Keratinocyte (primary cell): ENCODE data around the gene INHA. TPM values are rescaled to one million over a fixed set of nuclear protein-coding genes. Genes with fewer than 3 reads are reported as not detected.

Experiments
- DNase-seq: peaks from one replicate; pipeline ENCODE4 v3.0.0-alpha.2; 2011; ENCODE audit warnings: low read depth, missing footprints, low spot score
- FAIRE-seq: peaks from 2 replicates; lab custom pipeline; 2011; peaks lifted over from hg19 to GRCh38; lab: Jason Lieb, UNC
- H2AFZ ChIP-seq: 2 replicates; pipeline ENCODE4 v1.6.0; 2012; ENCODE audit warnings: low read length, control low read depth, inconsistent platforms; ENCODE audit not compliant: control insufficient read depth
- H3K27ac ChIP-seq: 2 replicates; pipeline ENCODE4 v1.5.1; 2011; ENCODE audit warnings: low read length; ENCODE audit not compliant: control insufficient read depth, insufficient read depth
- H3K27me3 ChIP-seq: 3 replicates; pipeline ENCODE4 v1.6.0; 2011; ENCODE audit warnings: low read length; ENCODE audit not compliant: control insufficient read depth, insufficient read depth; ENCODE audit errors: extremely low read depth
- H3K36me3 ChIP-seq, 2 experiments: 2 replicates in 1 of 2; 3 replicates in 1 of 2; pipeline ENCODE4 v1.5.1; 2011; ENCODE audit warnings: low read length in 2 of 2, mild to moderate bottlenecking in 1 of 2; ENCODE audit not compliant: control insufficient read depth in 2 of 2, insufficient read depth in 2 of 2; ENCODE audit errors: extremely low read depth in 1 of 2
- H3K4me1 ChIP-seq: 3 replicates; pipeline ENCODE4 v1.5.1; 2011; ENCODE audit warnings: low read length; ENCODE audit not compliant: control insufficient read depth, insufficient read depth; ENCODE audit errors: extremely low read depth
- H3K4me2 ChIP-seq: 3 replicates; pipeline ENCODE4 v1.6.0; 2011; ENCODE audit warnings: low read depth, low read length; ENCODE audit not compliant: control insufficient read depth, insufficient read depth; ENCODE audit errors: extremely low read depth
- H3K4me3 ChIP-seq, 3 experiments: fragments of 200-600 bp in 1 of 3; sonication (generic) in 1 of 3; 2 replicates in 2 of 3; 3 replicates in 1 of 3; pipeline ENCODE4 v1.5.1; 2011 to 2016; ENCODE audit warnings: low read length in 3 of 3, mild to moderate bottlenecking in 3 of 3, control low read depth in 2 of 3, inconsistent platforms in 1 of 3, low read depth in 1 of 3, mixed read lengths in 1 of 3, mixed run types in 1 of 3, moderate library complexity in 1 of 3; ENCODE audit not compliant: control insufficient read depth in 2 of 3, insufficient read depth in 2 of 3; ENCODE audit errors: extremely low read depth in 1 of 3
- H3K79me2 ChIP-seq: 2 replicates; pipeline ENCODE4 v1.6.0; 2012; ENCODE audit warnings: low read length; ENCODE audit not compliant: control insufficient read depth, insufficient read depth
- H3K9ac ChIP-seq: 3 replicates; pipeline ENCODE4 v1.6.0; 2011; ENCODE audit warnings: low read length; ENCODE audit not compliant: control insufficient read depth, insufficient read depth; ENCODE audit errors: extremely low read depth
- H3K9me1 ChIP-seq: 3 replicates; pipeline ENCODE4 v1.6.0; 2011; ENCODE audit warnings: low read length; ENCODE audit not compliant: control insufficient read depth, insufficient read depth; ENCODE audit errors: extremely low read depth
- H3K9me3 ChIP-seq: 2 replicates; pipeline ENCODE4 v1.5.1; 2012; ENCODE audit warnings: low read depth, low read length; ENCODE audit not compliant: control insufficient read depth
- H4K20me1 ChIP-seq: 3 replicates; pipeline ENCODE4 v1.6.0; 2011; ENCODE audit warnings: low read length; ENCODE audit not compliant: control insufficient read depth, insufficient read depth; ENCODE audit errors: extremely low read depth
- CTCF ChIP-seq, 3 experiments: IDR thresholded peaks in 1 of 3; conservative IDR thresholded peaks in 1 of 3; optimal IDR thresholded peaks in 1 of 3; 2 replicates in 2 of 3; 3 replicates in 1 of 3; pipeline versions ENCODE3 to v1.5.1; 2011; ENCODE audit warnings: low read length in 3 of 3, mild to moderate bottlenecking in 3 of 3, moderate library complexity in 2 of 3, control low read depth in 1 of 3, inconsistent platforms in 1 of 3; ENCODE audit not compliant: insufficient read depth in 2 of 3; ENCODE audit errors: extremely low read depth in 1 of 3
- EZH2 ChIP-seq: IDR thresholded peaks from one replicate; pipeline ENCODE4 v1.6.1; 2012; ENCODE audit warnings: inconsistent platforms, mild to moderate bottlenecking, low read length, moderate library complexity
- dilution Hi-C: fragments of 300-500 bp; cut with MboI; formaldehyde crosslinking; loops from one replicate; pipeline ENCODE4 v1.7.0; 2020; ENCODE audit warnings: low sequenced_read_pairs; ENCODE audit not compliant: extremely low pct_ligation_motif_present
- polyA plus RNA-seq, 5 experiments: library from polyadenylated mRNA; depleted of rRNA in 3 of 5; stranded (reverse) in 3 of 5; stranded (forward) in 1 of 5; unstranded in 1 of 5; fragments of >200 nt; gene quantifications; 1 replicate in 1 of 5; 2 replicates in 3 of 5; 3 replicates in 1 of 5; pipeline versions ENCODE4 v1.2.1 to v1.2.3, GENCODE V29; 2011 to 2012; ENCODE audit warnings: missing spikeins in 2 of 5, low read depth in 1 of 5, low replicate concordance in 1 of 5
- small RNA-seq, 3 experiments: library from RNA; depleted of rRNA; stranded (forward); fragments of <200 nt; gene quantifications; one replicate each; pipeline ENCODE3, GENCODE V24; 2012; ENCODE audit warnings: low read depth in 3 of 3, low replicate concordance in 1 of 3; ENCODE audit not compliant: insufficient read length in 3 of 3

Gene INHA
- polyA plus RNA-seq, 1 donor (not counting 4 experiments of a cell fraction or from before 2014, with no cell fraction given), result 0.18 TPM

- Histone ChIP-seq H3K4me2 (no peak overlapping the region), H3K27me3 (no peaks in the 10 kb centered on the region), H2AFZ (no peak overlapping the region), H3K9me3 (no peaks in the 10 kb centered on the region), H3K27ac (no peak overlapping the region), H3K36me3 (peaks cover 0 to under 1% of the 10 kb centered on the region in 2 experiments), H3K9me1 (no peaks in the 10 kb centered on the region), H3K4me1 (peaks cover 8% of the 10 kb centered on the region), H3K4me3 (no peak overlapping the region), H3K79me2 (peaks cover 2% of the 10 kb centered on the region), H4K20me1 (no peaks in the 10 kb centered on the region), H3K9ac (no peak overlapping the region)
- FAIRE-seq, result no peak
- DNase-seq, result no peak
- TF ChIP-seq EZH2, result no peak
- no peak for TF ChIP-seq CTCF (optimal IDR thresholded peaks at IDR 0.05 in 1 of 3, IDR thresholded peaks at IDR 0.05 in 1 of 3, conservative IDR thresholded peaks at IDR 0.05 in 1 of 3; ENCODE audit: extremely low read depth in 1 of 3, insufficient read depth in 2 of 3, low read length in 3 of 3)
- dilution Hi-C loops, result no loop called here
These were observed 53.1 kb downstream of the INHA start for GRCh38 chr2:219625179-219625578.

Small RNAs within 50 kb of the gene (small RNA-seq; reads per million reads assigned to genes)
- gene MIR3132 (0 reads per million in 3 experiments), gene RN7SKP213 (0 reads per million in 3 experiments)

Other genes with a start within 250 kb of the INHA start
- not detected in 3 replicates for gene RESP18, start 239.6 kb upstream of the INHA start, polyA plus RNA-seq
- 34.1 to 61.3 TPM (median 41.6 TPM) in 3 replicates for gene DNPEP, start 184.4 kb upstream of the INHA start, polyA plus RNA-seq
- gene DES, start 153.9 kb upstream of the INHA start, polyA plus RNA-seq, result not detected in 3 replicates
- gene SPEG, start 137.5 kb upstream of the INHA start, polyA plus RNA-seq, result 18.8 to 36.1 TPM (median 19.0 TPM) in 3 replicates
- 50.6 to 63.4 TPM (median 57.6 TPM) in 3 replicates for gene GMPPA, start 73.4 kb upstream of the INHA start, polyA plus RNA-seq
- not detected in 3 replicates for gene ASIC4, start 57.8 kb upstream of the INHA start, polyA plus RNA-seq
- gene CHPF, start 28.5 kb upstream of the INHA start, polyA plus RNA-seq, result 24.4 to 63.7 TPM (median 50.9 TPM) in 3 replicates
- gene TMEM198, start 28.3 kb upstream of the INHA start, polyA plus RNA-seq, result 0.81 to 1.5 TPM (median 0.82 TPM) in 3 replicates
- gene OBSL1, start 771 bp upstream of the INHA start, polyA plus RNA-seq, result 9.3 to 14.8 TPM (median 12.7 TPM) in 3 replicates
- gene STK11IP, start 25.5 kb downstream of the INHA start, polyA plus RNA-seq, result 10.0 to 13.5 TPM (median 13.4 TPM) in 3 replicates
- gene SLC4A3, start 55.3 kb downstream of the INHA start, polyA plus RNA-seq, result 6.2 to 11.4 TPM (median 9.6 TPM) in 3 replicates